CD8-positive, alpha-beta memory T cell (primary cell): Measurements from ENCODE around the gene MEGF6. TPM values are rescaled to one million over a fixed set of nuclear protein-coding genes. Genes with fewer than 3 reads are reported as not detected.
"Not testable (repeated sequence)": the region's sequence is repeated elsewhere in the genome, so short reads cannot be mapped to it uniquely, and the experiment has no call there.

Experiments
- CTCF ChIA-PET: fragments of 350-600 bp; sonication (Branson Sonifier 250); formaldehyde crosslinking; loops from one replicate; lab custom pipeline; 2021; ENCODE audit warnings: antibody characterized with exemption; lab: Charles Lee
- POLR2A ChIA-PET: fragments of 350-600 bp; sonication (Branson Sonifier 250); formaldehyde crosslinking; loops from one replicate; lab custom pipeline; 2021; ENCODE audit warnings: antibody characterized with exemption; lab: Charles Lee
- DNase-seq, 5 donors: peaks; one replicate each; pipeline versions ENCODE4 v3.0.0 to v3.0.0-alpha.2; 2020 to 2022; ENCODE audit warnings: mixed read lengths in 1 of 5
- H3K27ac ChIP-seq: one replicate; pipeline ENCODE4 v1.7.0; 2013; ENCODE audit warnings: low read depth, mild to moderate bottlenecking, low read length, moderate library complexity
- H3K27me3 ChIP-seq: 2 replicates; pipeline ENCODE4 v1.7.0; 2013; ENCODE audit warnings: low read length, mild to moderate bottlenecking; ENCODE audit not compliant: insufficient read depth, poor library complexity, severe bottlenecking
- H3K36me3 ChIP-seq: 2 replicates; pipeline ENCODE4 v1.7.0; 2013; ENCODE audit warnings: mild to moderate bottlenecking, low read length, moderate library complexity; ENCODE audit not compliant: insufficient read depth
- H3K4me1 ChIP-seq: 2 replicates; pipeline ENCODE4 v1.7.0; 2013; ENCODE audit warnings: mild to moderate bottlenecking, low read length, moderate library complexity; ENCODE audit not compliant: insufficient read depth
- H3K4me3 ChIP-seq: 2 replicates; pipeline ENCODE4 v1.7.0; 2013; ENCODE audit warnings: mild to moderate bottlenecking, low read length
- H3K9me3 ChIP-seq: 2 replicates; pipeline ENCODE4 v1.7.0; 2013; ENCODE audit warnings: mild to moderate bottlenecking, low read length
- H3K27ac Mint-ChIP-seq, 8 donors: one replicate each; pipeline ENCODE4 v1.8.0; 2020 to 2021; ENCODE audit warnings: mixed read lengths in 8 of 8, mild to moderate bottlenecking in 6 of 8, inconsistent platforms in 3 of 8, moderate library complexity in 3 of 8
- H3K27me3 Mint-ChIP-seq, 2 donors: one replicate each; pipeline ENCODE4 v1.8.0; 2020 to 2021; ENCODE audit warnings: mixed read lengths in 2 of 2, mild to moderate bottlenecking in 1 of 2, moderate library complexity in 1 of 2
- H3K36me3 Mint-ChIP-seq, 3 donors: one replicate each; pipeline ENCODE4 v1.8.0; 2020 to 2021; ENCODE audit warnings: mixed read lengths in 3 of 3, inconsistent platforms in 1 of 3, mild to moderate bottlenecking in 1 of 3
- H3K4me1 Mint-ChIP-seq, 3 donors: one replicate each; pipeline ENCODE4 v1.8.0; 2020 to 2021; ENCODE audit warnings: mixed read lengths in 3 of 3, inconsistent platforms in 1 of 3, mild to moderate bottlenecking in 1 of 3
- H3K4me3 Mint-ChIP-seq, 7 donors: one replicate each; pipeline ENCODE4 v1.8.0; 2020 to 2021; ENCODE audit warnings: mixed read lengths in 7 of 7, mild to moderate bottlenecking in 6 of 7, moderate library complexity in 4 of 7, inconsistent platforms in 2 of 7
- H3K9me3 Mint-ChIP-seq, 5 donors: one replicate each; pipeline ENCODE4 v1.8.0; 2020 to 2022; ENCODE audit warnings: mixed read lengths in 5 of 5, mild to moderate bottlenecking in 3 of 5, moderate library complexity in 2 of 5, inconsistent platforms in 1 of 5
- polyA plus RNA-seq: library from polyadenylated mRNA; unstranded; fragments of 300-500 nt; fragmentation: Illumina TruSeq; gene quantifications from one replicate; pipeline ENCODE4 v1.2.3, GENCODE V29; 2021
- total RNA-seq, 2 experiments: library from RNA; stranded (reverse); gene quantifications; one replicate each; pipeline ENCODE4 v1.2.3, GENCODE V29; 2021

MEGF6 gene
- total and polyA plus RNA-seq, 3 experiments from 2014 or later = 3.4 to 12.0 (median 10.8) TPM

- Histone ChIP-seq H3K27ac (no peak overlapping the region), H3K36me3 (no peaks in the 10 kb centered on the region), H3K4me3 (no peak overlapping the region), H3K9me3 (no peaks in the 10 kb centered on the region), H3K4me1 (no peaks in the 10 kb centered on the region), H3K27me3 (no peaks in the 10 kb centered on the region)
- H3K27ac Mint-ChIP-seq = no peak overlapping the region
- no peaks in the 10 kb centered on the region for H3K36me3 Mint-ChIP-seq
- DNase-seq = no peak
- peaks cover 0 to 2% of the 10 kb centered on the region in 2 donors for H3K27me3 Mint-ChIP-seq
- CTCF ChIA-PET = interaction anchor here (3.2 kb wide), 1 partner anchor 31 kb away, joined by 11 read pairs; no protein-coding TSS in a partner anchor
- POLR2A ChIA-PET = no interaction called here
- no peak overlapping the region for H3K4me3 Mint-ChIP-seq
- H3K4me1 Mint-ChIP-seq = no peaks in the 10 kb centered on the region
- no peaks in the 10 kb centered on the region for H3K9me3 Mint-ChIP-seq
Observed at GRCh38 chr1:3588395-3588794, 22.9 kb downstream of the MEGF6 start.

GRCh38 chr1:3586986-3587759, 24.1 kb downstream of the MEGF6 start:
- Mint-ChIP-seq H3K27ac (peak overlapping the region in 1 of 8 donors; percentile 42), H3K36me3 (no peaks in the 10 kb centered on the region), H3K4me3 (no peak overlapping the region), H3K4me1 (no peaks in the 10 kb centered on the region), H3K9me3 (no peaks in the 10 kb centered on the region), H3K27me3 (peaks cover 0 to 2% of the 10 kb centered on the region in 2 donors)
- no peaks in the 10 kb centered on the region for H3K27me3 ChIP-seq
- no peak overlapping the region for H3K4me3 ChIP-seq
- no peaks in the 10 kb centered on the region for H3K4me1 ChIP-seq
- POLR2A ChIA-PET = no interaction called here
- H3K9me3 ChIP-seq = no peaks in the 10 kb centered on the region
- no peaks in the 10 kb centered on the region for H3K36me3 ChIP-seq
- DNase-seq = no peak
- CTCF ChIA-PET = interaction anchor here (3.2 kb wide), 1 partner anchor 32 kb away, joined by 11 read pairs; no protein-coding TSS in a partner anchor
- no peak overlapping the region for H3K27ac ChIP-seq

- Mint-ChIP-seq H3K27me3 (peaks cover 0 to 2% of the 10 kb centered on the region in 2 donors), H3K27ac (no peak overlapping the region), H3K4me1 (no peaks in the 10 kb centered on the region), H3K9me3 (no peaks in the 10 kb centered on the region), H3K4me3 (no peak overlapping the region), H3K36me3 (no peaks in the 10 kb centered on the region)
- no peak for DNase-seq
- H3K9me3 ChIP-seq = no peaks in the 10 kb centered on the region
- ChIA-PET CTCF (interaction anchor here (3.2 kb wide), 1 partner anchor 33 kb away, joined by 11 read pairs; no protein-coding TSS in a partner anchor), POLR2A (no interaction called here)
- no peak overlapping the region for H3K4me3 ChIP-seq
- no peaks in the 10 kb centered on the region for H3K27me3 ChIP-seq
- no peaks in the 10 kb centered on the region for H3K4me1 ChIP-seq
- H3K36me3 ChIP-seq = no peaks in the 10 kb centered on the region
- H3K27ac ChIP-seq = no peak overlapping the region
Observed at GRCh38 chr1:3585940-3586568, 25.3 kb downstream of the MEGF6 start.

GRCh38 chr1:3585353-3585868, 25.9 kb downstream of the MEGF6 start:
- H3K9me3 Mint-ChIP-seq, H3K4me1 ChIP-seq, CTCF ChIA-PET, H3K36me3 ChIP-seq, H3K36me3 Mint-ChIP-seq, H3K27me3 ChIP-seq, DNase-seq, H3K4me1 Mint-ChIP-seq, H3K4me3 Mint-ChIP-seq, H3K27ac Mint-ChIP-seq, H3K27me3 Mint-ChIP-seq, H3K9me3 ChIP-seq, POLR2A ChIA-PET, H3K27ac ChIP-seq, H3K4me3 ChIP-seq: not testable (repeated sequence)

GRCh38 chr1:3584915-3585314, 26.4 kb downstream of the MEGF6 start:
- Mint-ChIP-seq H3K27me3 (peaks cover 0 to 2% of the 10 kb centered on the region in 2 donors), H3K36me3 (no peaks in the 10 kb centered on the region), H3K27ac (no peak overlapping the region), H3K9me3 (no peaks in the 10 kb centered on the region), H3K4me1 (no peaks in the 10 kb centered on the region), H3K4me3 (no peak overlapping the region)
- Histone ChIP-seq H3K4me1 (no peaks in the 10 kb centered on the region), H3K9me3 (no peaks in the 10 kb centered on the region), H3K4me3 (no peak overlapping the region), H3K36me3 (no peaks in the 10 kb centered on the region), H3K27me3 (no peaks in the 10 kb centered on the region), H3K27ac (no peak overlapping the region)
- CTCF ChIA-PET = no interaction called here
- DNase-seq = no peak
- POLR2A ChIA-PET = no interaction called here

GRCh38 chr1:3583751-3584150, 27.6 kb downstream of the MEGF6 start:
- H3K27me3 ChIP-seq, H3K9me3 Mint-ChIP-seq, H3K27me3 Mint-ChIP-seq, H3K4me3 ChIP-seq, CTCF ChIA-PET, H3K27ac Mint-ChIP-seq, H3K27ac ChIP-seq, H3K36me3 Mint-ChIP-seq, POLR2A ChIA-PET, H3K4me1 Mint-ChIP-seq, H3K36me3 ChIP-seq, DNase-seq, H3K4me1 ChIP-seq, H3K4me3 Mint-ChIP-seq, H3K9me3 ChIP-seq: not testable (repeated sequence)

- Mint-ChIP-seq H3K36me3 (no peaks in the 10 kb centered on the region), H3K4me3 (no peak overlapping the region), H3K27me3 (no peaks in the 10 kb centered on the region), H3K4me1 (no peaks in the 10 kb centered on the region), H3K9me3 (no peaks in the 10 kb centered on the region), H3K27ac (no peak overlapping the region)
- no peaks in the 10 kb centered on the region for H3K27me3 ChIP-seq
- CTCF ChIA-PET = no interaction called here
- H3K4me1 ChIP-seq = no peaks in the 10 kb centered on the region
- H3K27ac ChIP-seq = no peak overlapping the region
- DNase-seq = no peak
- H3K4me3 ChIP-seq = no peak overlapping the region
- POLR2A ChIA-PET = no interaction called here
- no peaks in the 10 kb centered on the region for H3K9me3 ChIP-seq
- no peaks in the 10 kb centered on the region for H3K36me3 ChIP-seq
Observed at GRCh38 chr1:3581296-3582036, 29.8 kb downstream of the MEGF6 start.

GRCh38 chr1:3580231-3580630, 31.1 kb downstream of the MEGF6 start:
- Histone ChIP-seq H3K27ac (no peak overlapping the region), H3K4me3 (no peak overlapping the region), H3K36me3 (no peaks in the 10 kb centered on the region), H3K9me3 (no peaks in the 10 kb centered on the region), H3K4me1 (no peaks in the 10 kb centered on the region), H3K27me3 (no peaks in the 10 kb centered on the region)
- Mint-ChIP-seq H3K27ac (no peak overlapping the region), H3K36me3 (no peaks in the 10 kb centered on the region), H3K27me3 (no peaks in the 10 kb centered on the region), H3K4me3 (no peak overlapping the region), H3K9me3 (no peaks in the 10 kb centered on the region), H3K4me1 (no peaks in the 10 kb centered on the region)
- ChIA-PET POLR2A (no interaction called here), CTCF (no interaction called here)
- DNase-seq = no peak
